GM12878 (cell line): ENCODE results near the gene LRRTM3. TPM values are rescaled to one million over a fixed set of nuclear protein-coding genes. Genes with fewer than 3 reads are reported as not detected.

Source experiments
- ATAC-seq: fragments of 200-7000 bp; cut with Tn5 transposase; 3 replicates; pipeline ENCODE4 v1.9.1; 2020; ENCODE audit warnings: mild to moderate bottlenecking, moderate library complexity
- BruUV-seq: library from RNA; stranded (reverse); fragments of 400-500 nt; replicated peaks from 2 replicates; lab custom pipeline; 2021; lab: Mats Ljungman, UMichigan
- CTCF ChIA-PET: fragments of 300-600 bp; sonication (Branson Sonifier 250); formaldehyde crosslinking; extraction: SDS; loops from one replicate; lab custom pipeline; 2021; ENCODE audit warnings: inconsistent platforms; lab: Yijun Ruan, JAX
- POLR2A ChIA-PET: fragments of 350-600 bp; formaldehyde crosslinking; extraction: SDS; loops from one replicate; lab custom pipeline; 2021; ENCODE audit warnings: inconsistent platforms; lab: Charles Lee
- RAD21 ChIA-PET: fragments of 300-600 bp; sonication (Branson Sonifier 250); formaldehyde crosslinking; loops from one replicate; lab custom pipeline; 2023; ENCODE audit warnings: antibody characterized with exemption; ENCODE audit not compliant: unreplicated experiment; lab: Charles Lee
- SMC1A ChIA-PET: fragments of 300-600 bp; sonication (Branson Sonifier 250); formaldehyde crosslinking; loops from one replicate; lab custom pipeline; 2023; ENCODE audit not compliant: unreplicated experiment, uncharacterized antibody; lab: Charles Lee
- DNase-seq: peaks from one replicate; pipeline ENCODE4 v3.0.0-alpha.2; 2011; ENCODE audit warnings: low read depth, low spot score
- FAIRE-seq: peaks from 3 replicates; lab custom pipeline; 2011; peaks lifted over from hg19 to GRCh38; lab: Jason Lieb, UNC
- H2AFZ ChIP-seq: 2 replicates; pipeline ENCODE4 v1.6.0; 2011; ENCODE audit warnings: low read depth, low read length, control low read depth; ENCODE audit not compliant: control insufficient read depth
- H3K27ac ChIP-seq: 2 replicates; pipeline ENCODE4 v1.5.1; 2011; ENCODE audit warnings: control low read depth; ENCODE audit not compliant: control insufficient read depth, insufficient read depth
- H3K27me3 ChIP-seq, 2 experiments: replicated peaks in 1 of 2; 2 replicates each; pipeline versions ENCODE4 v1.6.0 to v1.6.1; 2011; ENCODE audit warnings: low read length in 1 of 2; ENCODE audit not compliant: control insufficient read depth in 2 of 2, insufficient read depth in 2 of 2
- H3K36me3 ChIP-seq, 2 experiments: 2 replicates each; pipeline ENCODE4 v1.5.1; 2011; ENCODE audit warnings: low read length in 1 of 2; ENCODE audit not compliant: control insufficient read depth in 2 of 2, insufficient read depth in 2 of 2
- H3K4me1 ChIP-seq: 2 replicates; pipeline ENCODE4 v1.6.1; 2011; ENCODE audit warnings: mild to moderate bottlenecking, low read length, moderate library complexity, mixed read lengths; ENCODE audit not compliant: control insufficient read depth, insufficient read depth
- H3K4me2 ChIP-seq: 2 replicates; pipeline ENCODE4 v1.6.0; 2011; ENCODE audit warnings: control low read depth; ENCODE audit not compliant: control insufficient read depth, insufficient read depth
- H3K4me3 ChIP-seq: fragments of 200-600 bp; sonication (generic); 2 replicates; pipeline ENCODE4 v1.5.1; 2016
- H3K79me2 ChIP-seq: 2 replicates; pipeline ENCODE4 v1.6.0; 2011; ENCODE audit warnings: low read length; ENCODE audit not compliant: control insufficient read depth, insufficient read depth
- H3K9ac ChIP-seq: 2 replicates; pipeline ENCODE4 v1.8.0; 2011; ENCODE audit warnings: low read length, control low read depth, mixed read lengths; ENCODE audit not compliant: control insufficient read depth, insufficient read depth
- H3K9me3 ChIP-seq: replicated peaks from 3 replicates; pipeline ENCODE4 v1.5.1; 2011; ENCODE audit warnings: mild to moderate bottlenecking, low read length; ENCODE audit not compliant: control insufficient read depth, insufficient read depth
- H4K20me1 ChIP-seq: 2 replicates; pipeline ENCODE4 v1.6.0; 2011; ENCODE audit not compliant: control insufficient read depth, insufficient read depth
- ATF3 ChIP-seq: IDR thresholded peaks from 2 replicates; pipeline ENCODE4 v1.6.1; 2011; ENCODE audit warnings: low read depth, mild to moderate bottlenecking, low read length, moderate library complexity, borderline replicate concordance; ENCODE audit errors: extremely low read depth
- BACH1 ChIP-seq: fragments of 450-650 bp; IDR thresholded peaks from 2 replicates; pipeline ENCODE4 v1.6.1; 2017; ENCODE audit warnings: mild to moderate bottlenecking, borderline replicate concordance
- CTCF ChIP-seq, 3 experiments: IDR thresholded peaks in 2 of 3; conservative IDR thresholded peaks in 1 of 3; 2 replicates each; pipeline ENCODE4 v1.5.1; 2011; ENCODE audit warnings: low read depth in 3 of 3, low read length in 3 of 3, mild to moderate bottlenecking in 3 of 3, control low read depth in 2 of 3, moderate library complexity in 2 of 3, inconsistent platforms in 1 of 3, mixed read lengths in 1 of 3; ENCODE audit not compliant: control insufficient read depth in 2 of 3, insufficient read depth in 1 of 3; ENCODE audit errors: extremely low read depth in 1 of 3
- GATAD2B ChIP-seq: fragments of 450-650 bp; conservative IDR thresholded peaks from 2 replicates; pipeline ENCODE4 v1.6.1; 2017; ENCODE audit warnings: low read depth, mild to moderate bottlenecking, moderate library complexity
- MYC ChIP-seq: IDR thresholded peaks from 2 replicates; pipeline ENCODE4 v1.6.1; 2011; ENCODE audit warnings: mild to moderate bottlenecking, low read length, moderate library complexity, inconsistent platforms; ENCODE audit not compliant: insufficient read depth, insufficient replicate concordance, insufficient read length, severe bottlenecking
- NBN ChIP-seq: fragments of 450-650 bp; IDR thresholded peaks from 2 replicates; pipeline ENCODE4 v1.6.1; 2016
- NFYA ChIP-seq: IDR thresholded peaks from 2 replicates; pipeline ENCODE4 v1.6.1; 2011; ENCODE audit warnings: low read depth, mild to moderate bottlenecking, low read length, improper control_type of control experiment, borderline replicate concordance
- SIX5 ChIP-seq: IDR thresholded peaks from 2 replicates; pipeline ENCODE4 v1.6.1; 2011; ENCODE audit warnings: mild to moderate bottlenecking, low read depth, low read length, moderate library complexity; ENCODE audit not compliant: severe bottlenecking
- SMAD1 ChIP-seq: fragments of 450-650 bp; IDR thresholded peaks from 2 replicates; pipeline ENCODE4 v1.6.1; 2018; ENCODE audit warnings: mild to moderate bottlenecking, low read depth; ENCODE audit not compliant: partially characterized antibody
- STAT1 ChIP-seq: fragments of 450-650 bp; conservative IDR thresholded peaks from 2 replicates; pipeline ENCODE4 v1.6.1; 2014; ENCODE audit warnings: antibody characterized with exemption, mild to moderate bottlenecking
- SUZ12 ChIP-seq: fragments of 200-600 bp; sonication (generic); IDR thresholded peaks from one replicate; pipeline ENCODE4 v1.6.1; 2018; ENCODE audit warnings: antibody characterized with exemption, mild to moderate bottlenecking; ENCODE audit not compliant: unreplicated experiment
- ZNF24 ChIP-seq: fragments of 450-650 bp; IDR thresholded peaks from 2 replicates; pipeline ENCODE4 v1.6.1; 2017; ENCODE audit warnings: antibody characterized with exemption, mild to moderate bottlenecking
- WGBS: methylation state at CpG from one replicate; pipeline ENCODE4 v1.1.6; 2016; ENCODE audit warnings: low lambda C conversion rate; ENCODE audit not compliant: insufficient replicate concordance, insufficient coverage; ENCODE audit errors: missing lambda C conversion rate; 5-methylcytosine and 5-hydroxymethylcytosine counted together
- in situ Hi-C: fragments of 300-500 bp; cut with MboI; formaldehyde crosslinking; loops from 9 replicates; pipeline ENCODE4 v1.14.3; 2018; ENCODE audit warnings: mixed read lengths
- intact Hi-C: fragments of 100-400 bp; cut with micrococcal nuclease; formaldehyde crosslinking; loops from one replicate; pipeline ENCODE4 v1.14.2; 2022; ENCODE audit not compliant: unreplicated experiment
- polyA plus RNA-seq, 11 experiments: library from polyadenylated mRNA; depleted of rRNA in 4 of 11; unstranded in 6 of 11; stranded (reverse) in 5 of 11; fragments of >200 nt; fragmentation: Nextera tagmentation in 4 of 11; fragmentation: Illumina TruSeq in 1 of 11; extraction: Ambion mirVana in 4 of 11; extraction: Trizol in 1 of 11; gene quantifications; 1 replicate in 1 of 11; 2 replicates in 10 of 11; pipeline versions ENCODE4 v1.2.1 to v1.2.3, GENCODE V29; 2011 to 2016; ENCODE audit warnings: inconsistent platforms in 2 of 11, missing spikeins in 2 of 11, low read depth in 1 of 11
- total RNA-seq, 4 experiments: library from RNA; depleted of rRNA in 3 of 4; stranded (reverse); fragments of >200 nt in 3 of 4; fragmentation: Illumina TruSeq in 1 of 4; extraction: Trizol in 1 of 4; gene quantifications; 2 replicates each; pipeline versions ENCODE4 v1.2.1 to v1.2.3, GENCODE V29; 2013 to 2021

Gene LRRTM3
- total and polyA plus RNA-seq, 10 of the 15 experiments (the other 5 are each of a cell fraction or from before 2014, with no cell fraction given), result not detected

- no peak overlapping the region for H3K4me3 ChIP-seq
- POLR2A ChIA-PET, result no interaction called here
- SMC1A ChIA-PET, result no interaction called here
- 0% methylated on average over 1 of the region's 1 CpG for WGBS
- CTCF ChIA-PET, result no interaction called here
- H3K27ac ChIP-seq, result no peak overlapping the region
- no peaks in the 10 kb centered on the region for H4K20me1 ChIP-seq
- intact Hi-C loops (no loop called here), in situ Hi-C loops (no loop called here)
- H3K79me2 ChIP-seq, result no peaks in the 10 kb centered on the region
- H3K9ac ChIP-seq, result no peak overlapping the region
- RAD21 ChIA-PET, result no interaction called here
- H3K36me3 ChIP-seq, result no peaks in the 10 kb centered on the region
- TF ChIP-seq SMAD1 (no peak), ATF3 (no peak), NFYA (no peak), STAT1 (no peak), MYC (no peak), GATAD2B (no peak), BACH1 (no peak), SUZ12 (no peak), SIX5 (no peak), CTCF (IDR thresholded peaks at IDR 0.05 in 2 of 3, conservative IDR thresholded peaks at IDR 0.05 in 1 of 3; ENCODE audit: control insufficient read depth in 2 of 3, extremely low read depth in 1 of 3, insufficient read depth in 1 of 3, low read depth in 3 of 3, low read length in 3 of 3) (no peak), NBN (no peak), ZNF24 (no peak)
- H3K9me3 ChIP-seq, result no peaks in the 10 kb centered on the region
- FAIRE-seq (no peak), DNase-seq (no peak), ATAC-seq (no peak)
- BruUV-seq, result no TSS peak
- no peak overlapping the region for H3K4me2 ChIP-seq
- no peak overlapping the region for H2AFZ ChIP-seq
- H3K27me3 ChIP-seq, result no peaks in the 10 kb centered on the region
- H3K4me1 ChIP-seq, result no peaks in the 10 kb centered on the region
Measured at GRCh38 chr10:67088036-67088435, 162.2 kb downstream of the LRRTM3 start.
